ENCODE data around the gene CLEC4M. TPM values are rescaled to one million over a fixed set of nuclear protein-coding genes. Genes with fewer than 3 reads are reported as not detected.

CLEC4M gene
- not detected in 2 replicates for total RNA-seq (ENCODE audit: low replicate concordance)

- H3K9me3 Mint-ChIP-seq = peaks cover 36% of the 10 kb centered on the region
- H2AFZ ChIP-seq (replicated peaks) = no peak within 1 kb of the TSS
- no peak for DNase-seq (ENCODE audit: low spot score)
These were observed at the start of gene CLEC4M for GRCh38 chr19:7762719-7763293. Gene CLEC4M, plus strand, starts transcription at chr19:7763243. Its CDS starts 24 bp downstream, at chr19:7763267.

GRCh38 chr19:7715671-7716070 lies 47.4 kb upstream of the CLEC4M start:
- Histone ChIP-seq H3K36me3 (no peaks in the 10 kb centered on the region), H3K27ac (no peak overlapping the region), H3K4me1 (no peaks in the 10 kb centered on the region), H3K4me2 (no peak overlapping the region), H3K9ac (no peak overlapping the region), H4K20me1 (ENCODE audit: low read depth) (no peaks in the 10 kb centered on the region), H3K9me3 (ENCODE audit: low read depth) (no peaks in the 10 kb centered on the region), H2AFZ (replicated peaks) (no peak overlapping the region), H3F3A (ENCODE audit: low read depth) (no peaks in the 10 kb centered on the region), H3K4me3 (no peak overlapping the region), H3K79me2 (ENCODE audit: low read depth) (no peaks in the 10 kb centered on the region), H3K27me3 (no peaks in the 10 kb centered on the region)
- Mint-ChIP-seq H3K4me3 (no peak overlapping the region), H3K27me3 (ENCODE audit: insufficient read depth, low read depth) (peaks cover 7% of the 10 kb centered on the region), H3K9me3 (no peaks in the 10 kb centered on the region), H3K36me3 (no peaks in the 10 kb centered on the region), H3K27ac (no peak overlapping the region), H3K4me1 (peaks cover 3% of the 10 kb centered on the region)
- TF ChIP-seq EZH2 (IDR thresholded peaks at IDR 0.05) (no peak), EZH2phosphoT487 (IDR thresholded peaks at IDR 0.05) (no peak), CTCF (IDR thresholded peaks at IDR 0.05) (no peak)
- DNase-seq (ENCODE audit: low spot score) = no peak

More at GRCh38 chr19:7762719-7763293, at the start of gene CLEC4M:
- Mint-ChIP-seq H3K27ac (no peak within 1 kb of the TSS), H3K4me1 (no peaks in the 10 kb centered on the region), H3K36me3 (no peaks in the 10 kb centered on the region), H3K4me3 (no peak within 1 kb of the TSS), H3K27me3 (ENCODE audit: insufficient read depth, low read depth) (peaks cover 15% of the 10 kb centered on the region)
- no peaks in the 10 kb centered on the region for H4K20me1 ChIP-seq (ENCODE audit: low read depth)
- no peak within 1 kb of the TSS for H3K4me3 ChIP-seq
- peaks cover 7% of the 10 kb centered on the region for H3K9me3 ChIP-seq (ENCODE audit: low read depth)
- H3K9ac ChIP-seq = no peak within 1 kb of the TSS
- no peaks in the 10 kb centered on the region for H3K79me2 ChIP-seq (ENCODE audit: low read depth)
- no peaks in the 10 kb centered on the region for H3K4me1 ChIP-seq
- no peaks in the 10 kb centered on the region for H3K36me3 ChIP-seq
- H3K27ac ChIP-seq = no peak within 1 kb of the TSS
- H3K4me2 ChIP-seq = no peak within 1 kb of the TSS
- H3F3A ChIP-seq (ENCODE audit: low read depth) = no peaks in the 10 kb centered on the region
- H3K27me3 ChIP-seq = peaks cover 11% of the 10 kb centered on the region
- TF ChIP-seq EZH2phosphoT487 (IDR thresholded peaks at IDR 0.05) = no peak
- TF ChIP-seq CTCF (IDR thresholded peaks at IDR 0.05) = no peak
- TF ChIP-seq EZH2 (IDR thresholded peaks at IDR 0.05) = no peak

DNA sequence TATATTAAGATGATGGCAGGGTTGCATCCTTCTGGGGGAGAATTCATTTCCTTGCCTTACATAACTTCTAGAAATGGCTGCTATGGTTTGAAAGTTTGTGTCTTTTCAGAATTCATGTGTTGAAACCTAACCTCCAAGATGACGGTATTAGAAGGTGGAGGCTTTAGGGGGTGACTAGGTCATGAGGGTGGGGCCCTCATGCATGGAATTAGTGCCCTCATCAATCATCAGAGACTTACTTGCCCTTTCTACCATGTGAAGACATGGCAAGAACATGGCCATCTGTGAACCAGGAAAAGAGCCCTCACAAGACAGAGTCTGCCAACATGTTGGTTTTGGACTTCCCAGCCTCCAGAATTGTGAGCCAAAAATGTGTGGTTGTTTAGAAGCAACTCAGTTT lies 46.3 kb upstream of the CLEC4M start:
- H3K36me3 Mint-ChIP-seq = no peaks in the 10 kb centered on the region
- H3K4me3 Mint-ChIP-seq = no peak overlapping the region
- Histone ChIP-seq H3K4me2 (no peak overlapping the region), H3F3A (ENCODE audit: low read depth) (no peaks in the 10 kb centered on the region), H2AFZ (replicated peaks) (no peak overlapping the region), H3K4me3 (no peak overlapping the region), H3K9me3 (ENCODE audit: low read depth) (no peaks in the 10 kb centered on the region), H3K79me2 (ENCODE audit: low read depth) (no peaks in the 10 kb centered on the region), H3K27ac (no peak overlapping the region), H3K36me3 (no peaks in the 10 kb centered on the region), H3K9ac (no peak overlapping the region), H3K4me1 (no peaks in the 10 kb centered on the region), H3K27me3 (no peaks in the 10 kb centered on the region), H4K20me1 (ENCODE audit: low read depth) (no peaks in the 10 kb centered on the region)
- peaks cover 9% of the 10 kb centered on the region for H3K27me3 Mint-ChIP-seq (ENCODE audit: insufficient read depth, low read depth)
- no peak for DNase-seq (ENCODE audit: low spot score)
- peaks cover 3% of the 10 kb centered on the region for H3K4me1 Mint-ChIP-seq
- no peaks in the 10 kb centered on the region for H3K9me3 Mint-ChIP-seq
- TF ChIP-seq CTCF (IDR thresholded peaks at IDR 0.05) (no peak), EZH2 (IDR thresholded peaks at IDR 0.05) (no peak), EZH2phosphoT487 (IDR thresholded peaks at IDR 0.05) (no peak)
- no peak overlapping the region for H3K27ac Mint-ChIP-seq

Data from neural progenitor cell (in vitro differentiated cells).